Endothelial cell of umbilical vein (primary cell): Measurements from ENCODE around the gene TAPBP. TPM values are rescaled to one million over a fixed set of nuclear protein-coding genes. Genes with fewer than 3 reads are reported as not detected.

ENCODE experiments used
- BruUV-seq: library from RNA; stranded (reverse); fragments of 400-500 nt; replicated peaks from 2 replicates; lab custom pipeline; 2021; lab: Mats Ljungman, UMichigan
- CTCF ChIA-PET: fragments of 300-600, 350-600 bp; sonication (Branson Sonifier 250); formaldehyde crosslinking; loops from one replicate; lab custom pipeline; 2021; ENCODE audit warnings: antibody characterized with exemption, inconsistent platforms; lab: Charles Lee
- POLR2A ChIA-PET: fragments of 300-600, 350-600 bp; sonication (Branson Sonifier 250); formaldehyde crosslinking; loops from one replicate; lab custom pipeline; 2021; ENCODE audit warnings: antibody characterized with exemption, inconsistent platforms; lab: Charles Lee
- DNase-seq: peaks from one replicate; pipeline ENCODE4 v3.0.0-alpha.2; 2011; ENCODE audit warnings: low read depth, low spot score
- FAIRE-seq: peaks from 2 replicates; lab custom pipeline; 2011; peaks lifted over from hg19 to GRCh38; lab: Jason Lieb, UNC
- H2AFZ ChIP-seq: 2 replicates; pipeline ENCODE4 v1.6.0; 2012; ENCODE audit warnings: low read depth, low read length, control low read depth, inconsistent platforms
- H3K27ac ChIP-seq: 2 replicates; pipeline ENCODE4 v1.5.1; 2011; ENCODE audit warnings: low read depth, mild to moderate bottlenecking, control low read depth, low read length, moderate library complexity; ENCODE audit not compliant: insufficient read depth
- H3K27me3 ChIP-seq, 2 experiments: 2 replicates each; pipeline versions ENCODE4 v1.6.0 to v1.6.1; 2011; ENCODE audit warnings: low read length in 2 of 2, mixed read lengths in 1 of 2; ENCODE audit not compliant: control insufficient read depth in 2 of 2, insufficient read depth in 2 of 2
- H3K36me3 ChIP-seq, 2 experiments: 2 replicates in 1 of 2; 3 replicates in 1 of 2; pipeline ENCODE4 v1.5.1; 2011; ENCODE audit warnings: low read length in 2 of 2, mild to moderate bottlenecking in 1 of 2, moderate library complexity in 1 of 2; ENCODE audit not compliant: control insufficient read depth in 2 of 2, insufficient read depth in 2 of 2; ENCODE audit errors: extremely low read depth in 1 of 2
- H3K4me1 ChIP-seq: 3 replicates; pipeline ENCODE4 v1.5.1; 2011; ENCODE audit warnings: mild to moderate bottlenecking, low read length; ENCODE audit not compliant: control insufficient read depth, insufficient read depth; ENCODE audit errors: extremely low read depth
- H3K4me2 ChIP-seq: 2 replicates; pipeline ENCODE4 v1.6.1; 2011; ENCODE audit warnings: low read length, control low read depth, mixed read lengths; ENCODE audit not compliant: insufficient read depth
- H3K4me3 ChIP-seq, 3 experiments: fragments of 200-600 bp in 1 of 3; sonication (generic), shearing (Covaris generic) in 1 of 3; replicated peaks in 1 of 3; 2 replicates each; pipeline ENCODE4 v1.5.1; 2011 to 2016; ENCODE audit warnings: control low read depth in 3 of 3, low read length in 3 of 3, mild to moderate bottlenecking in 2 of 3, inconsistent platforms in 1 of 3, low read depth in 1 of 3, moderate library complexity in 1 of 3; ENCODE audit not compliant: insufficient read depth in 1 of 3
- H3K79me2 ChIP-seq: 2 replicates; pipeline ENCODE4 v1.6.0; 2012; ENCODE audit warnings: low read length, inconsistent platforms; ENCODE audit not compliant: control insufficient read depth, insufficient read depth
- H3K9ac ChIP-seq: replicated peaks from 2 replicates; pipeline ENCODE3; 2011; ENCODE audit warnings: low read length, control low read depth; ENCODE audit not compliant: insufficient read depth; ENCODE audit errors: extremely low read depth
- H3K9me1 ChIP-seq: replicated peaks from 3 replicates; pipeline ENCODE4 v1.6.0; 2011; ENCODE audit warnings: mild to moderate bottlenecking, low read length; ENCODE audit not compliant: control insufficient read depth, insufficient read depth; ENCODE audit errors: extremely low read depth
- H3K9me3 ChIP-seq: replicated peaks from 2 replicates; pipeline ENCODE4 v1.5.1; 2012; ENCODE audit warnings: low read length, inconsistent platforms; ENCODE audit not compliant: control insufficient read depth, insufficient read depth
- H4K20me1 ChIP-seq: replicated peaks from 2 replicates; pipeline ENCODE3; 2011; ENCODE audit warnings: mild to moderate bottlenecking, low read length; ENCODE audit not compliant: control insufficient read depth, insufficient read depth; ENCODE audit errors: extremely low read depth
- EZH2 ChIP-seq: IDR thresholded peaks from 2 replicates; pipeline ENCODE4 v1.6.1; 2012; ENCODE audit warnings: borderline replicate concordance, low read depth, mild to moderate bottlenecking, moderate library complexity, low read length, inconsistent platforms; ENCODE audit not compliant: severe bottlenecking
- FOS ChIP-seq: IDR thresholded peaks from 2 replicates; pipeline ENCODE4 v1.6.1; 2011; ENCODE audit warnings: mild to moderate bottlenecking, low read length, moderate library complexity, borderline replicate concordance; ENCODE audit not compliant: insufficient read depth
- GATA2 ChIP-seq: IDR thresholded peaks from 2 replicates; pipeline ENCODE4 v1.7.0; 2011; ENCODE audit warnings: low read depth, mild to moderate bottlenecking, moderate library complexity, mixed read lengths, low read length; ENCODE audit not compliant: insufficient read length, insufficient read depth
- JUN ChIP-seq: IDR thresholded peaks from 2 replicates; pipeline ENCODE4 v1.6.1; 2011; ENCODE audit warnings: borderline replicate concordance, low read depth; ENCODE audit not compliant: insufficient read length, insufficient read depth
- MYC ChIP-seq: IDR thresholded peaks from one replicate; pipeline ENCODE4 v1.6.1; 2011; ENCODE audit warnings: mild to moderate bottlenecking, low read depth, low read length
- POLR2A ChIP-seq: IDR thresholded peaks from 2 replicates; pipeline ENCODE4 v1.6.1; 2012; ENCODE audit warnings: low read depth, mild to moderate bottlenecking, control low read depth, low read length
- POLR2AphosphoS5 ChIP-seq: IDR thresholded peaks from 2 replicates; pipeline ENCODE4 v1.6.1; 2012; ENCODE audit warnings: low read depth, mild to moderate bottlenecking, control low read depth, low read length, moderate library complexity; ENCODE audit not compliant: insufficient read depth
- dilution Hi-C: fragments of 300-500 bp; cut with MboI; formaldehyde crosslinking; loops from one replicate; pipeline ENCODE4 v1.15.0; 2019; ENCODE audit warnings: low sequenced_read_pairs; ENCODE audit not compliant: extremely low pct_ligation_motif_present
- intact Hi-C: fragments of 100-400 bp; cut with micrococcal nuclease; formaldehyde crosslinking; loops from one replicate; pipeline ENCODE4 v1.10.0; 2022
- polyA plus RNA-seq, 4 experiments: library from polyadenylated mRNA; depleted of rRNA in 3 of 4; stranded (reverse) in 3 of 4; unstranded in 1 of 4; fragments of >200 nt; gene quantifications; 2 replicates each; pipeline versions ENCODE4 v1.2.1 to v1.2.3, GENCODE V29; 2011 to 2012; ENCODE audit warnings: missing spikeins in 1 of 4
- total RNA-seq: library from RNA; stranded (reverse); gene quantifications from 2 replicates; pipeline ENCODE4 v1.2.3, GENCODE V29; 2021
- TF ChIP-seq, protein P1 (sequence below): IDR thresholded peaks from 2 replicates; pipeline ENCODE4 v1.6.1; 2011; ENCODE audit not compliant: insufficient read depth, insufficient read length
- TF ChIP-seq, protein P2 (sequence below), 2 donors: IDR thresholded peaks; 1 replicate in 1 of 2; 2 replicates in 1 of 2; pipeline ENCODE4 v1.5.1; 2011; ENCODE audit warnings: low read length in 2 of 2, mild to moderate bottlenecking in 2 of 2, moderate library complexity in 2 of 2, control low read depth in 1 of 2, inconsistent platforms in 1 of 2, low read depth in 1 of 2; ENCODE audit not compliant: insufficient read depth in 1 of 2; ENCODE audit errors: extremely low read depth in 1 of 2

The TAPBP gene
- total and polyA plus RNA-seq, 2 donors (not counting 3 experiments of a cell fraction or from before 2014, with no cell fraction given), result 69.6 to 98.0 TPM

DNA sequence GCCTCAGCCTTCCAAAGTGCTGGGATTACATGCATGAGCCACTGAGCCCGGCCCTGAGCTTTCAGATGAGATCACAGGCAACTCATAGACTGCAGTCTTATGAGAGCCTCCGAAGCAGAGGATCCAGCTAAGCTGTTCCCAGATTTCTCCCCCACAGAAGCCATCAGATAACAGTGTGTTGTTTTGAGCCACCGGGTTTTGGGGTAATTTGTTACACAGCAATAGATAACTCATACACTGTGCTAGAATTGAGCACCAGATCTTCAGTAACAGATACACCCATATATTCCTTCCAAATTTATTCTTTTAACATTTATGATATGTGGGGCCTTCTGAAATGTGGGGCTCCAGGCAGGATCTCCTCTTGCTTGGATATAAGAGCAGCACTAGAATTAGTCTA lies 22.6 kb upstream of the TAPBP start:
- H3K27me3 ChIP-seq, result no peaks in the 10 kb centered on the region
- dilution Hi-C loops (no loop called here), intact Hi-C loops (no loop called here)
- H3K27ac ChIP-seq, result no peak overlapping the region
- DNase-seq, result no peak
- TF ChIP-seq POLR2A, result no peak
- TF ChIP-seq GATA2, result no peak
- TF ChIP-seq, protein P1, sequence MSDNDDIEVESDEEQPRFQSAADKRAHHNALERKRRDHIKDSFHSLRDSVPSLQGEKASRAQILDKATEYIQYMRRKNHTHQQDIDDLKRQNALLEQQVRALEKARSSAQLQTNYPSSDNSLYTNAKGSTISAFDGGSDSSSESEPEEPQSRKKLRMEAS, result no peak
- TF ChIP-seq, protein P2, sequence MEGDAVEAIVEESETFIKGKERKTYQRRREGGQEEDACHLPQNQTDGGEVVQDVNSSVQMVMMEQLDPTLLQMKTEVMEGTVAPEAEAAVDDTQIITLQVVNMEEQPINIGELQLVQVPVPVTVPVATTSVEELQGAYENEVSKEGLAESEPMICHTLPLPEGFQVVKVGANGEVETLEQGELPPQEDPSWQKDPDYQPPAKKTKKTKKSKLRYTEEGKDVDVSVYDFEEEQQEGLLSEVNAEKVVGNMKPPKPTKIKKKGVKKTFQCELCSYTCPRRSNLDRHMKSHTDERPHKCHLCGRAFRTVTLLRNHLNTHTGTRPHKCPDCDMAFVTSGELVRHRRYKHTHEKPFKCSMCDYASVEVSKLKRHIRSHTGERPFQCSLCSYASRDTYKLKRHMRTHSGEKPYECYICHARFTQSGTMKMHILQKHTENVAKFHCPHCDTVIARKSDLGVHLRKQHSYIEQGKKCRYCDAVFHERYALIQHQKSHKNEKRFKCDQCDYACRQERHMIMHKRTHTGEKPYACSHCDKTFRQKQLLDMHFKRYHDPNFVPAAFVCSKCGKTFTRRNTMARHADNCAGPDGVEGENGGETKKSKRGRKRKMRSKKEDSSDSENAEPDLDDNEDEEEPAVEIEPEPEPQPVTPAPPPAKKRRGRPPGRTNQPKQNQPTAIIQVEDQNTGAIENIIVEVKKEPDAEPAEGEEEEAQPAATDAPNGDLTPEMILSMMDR (IDR thresholded peaks at IDR 0.05; ENCODE audit: extremely low read depth in 1 of 2, insufficient read depth in 1 of 2, low read depth in 1 of 2, low read length in 2 of 2), result no peak
- TF ChIP-seq JUN, result no peak
- TF ChIP-seq FOS, result no peak
- TF ChIP-seq EZH2, result no peak
- TF ChIP-seq POLR2AphosphoS5, result no peak
- no peak for TF ChIP-seq MYC
- H3K4me2 ChIP-seq, result no peak overlapping the region
- no peaks in the 10 kb centered on the region for H3K9me1 ChIP-seq
- no peak overlapping the region for H3K4me3 ChIP-seq
- H3K36me3 ChIP-seq, result no peaks in the 10 kb centered on the region
- POLR2A ChIA-PET, result no interaction called here
- CTCF ChIA-PET, result interaction anchor here (0.8 to 1.9 kb wide), 2 partner anchors 9 to 90 kb away, joined by 3 to 11 read pairs; no protein-coding TSS in a partner anchor
- no peaks in the 10 kb centered on the region for H3K4me1 ChIP-seq
- no peak overlapping the region for H3K9ac ChIP-seq
- no TSS peak for BruUV-seq
- no peaks in the 10 kb centered on the region for H3K79me2 ChIP-seq
- H2AFZ ChIP-seq, result no peak overlapping the region
- H3K9me3 ChIP-seq, result no peaks in the 10 kb centered on the region
- H4K20me1 ChIP-seq, result no peaks in the 10 kb centered on the region
- FAIRE-seq, result no peak
